HL-60 (cell line): Measurements from ENCODE around the gene NXT1.

Experiments
- DNase-seq, 2 experiments: peaks; one replicate each; pipeline ENCODE4 v3.0.0-alpha.2; 2010 to 2020; ENCODE audit warnings: low read depth in 1 of 2, low spot score in 1 of 2
- H3K27ac ChIP-seq: fragments of 250-450 bp; sonication (Bioruptor Pico); replicated peaks from 2 replicates; pipeline ENCODE4 v1.5.1; 2020; ENCODE audit warnings: mild to moderate bottlenecking, moderate library complexity
- H3K27me3 ChIP-seq: fragments of 250-450 bp; sonication (Bioruptor Pico); 2 replicates; pipeline ENCODE4 v1.5.1; 2021; ENCODE audit warnings: mild to moderate bottlenecking, moderate library complexity; ENCODE audit not compliant: insufficient read depth, poor library complexity, severe bottlenecking
- H3K4me3 ChIP-seq: replicated peaks from 2 replicates; pipeline ENCODE4 v1.5.1; 2011; ENCODE audit warnings: mild to moderate bottlenecking, control low read depth, low read length; ENCODE audit not compliant: insufficient read depth
- GABPA ChIP-seq: IDR thresholded peaks from 2 replicates; pipeline ENCODE4 v1.6.1; 2012; ENCODE audit warnings: low read depth
- POLR2AphosphoS5 ChIP-seq: IDR thresholded peaks from 2 replicates; pipeline ENCODE4 v1.6.1; 2012; ENCODE audit warnings: low read depth
- REST ChIP-seq: IDR thresholded peaks from 2 replicates; pipeline ENCODE4 v1.6.1; 2012; ENCODE audit warnings: low read depth; ENCODE audit not compliant: insufficient replicate concordance
- SPI1 ChIP-seq: IDR thresholded peaks from 2 replicates; pipeline ENCODE4 v1.6.1; 2012; ENCODE audit warnings: low read depth, mild to moderate bottlenecking, borderline replicate concordance
- TF ChIP-seq, protein P1 (sequence below): IDR thresholded peaks from one replicate; pipeline ENCODE4 v1.5.1; 2011; ENCODE audit warnings: low read length, control low read depth, inconsistent platforms; ENCODE audit not compliant: insufficient read depth

NXT1 gene

DNA sequence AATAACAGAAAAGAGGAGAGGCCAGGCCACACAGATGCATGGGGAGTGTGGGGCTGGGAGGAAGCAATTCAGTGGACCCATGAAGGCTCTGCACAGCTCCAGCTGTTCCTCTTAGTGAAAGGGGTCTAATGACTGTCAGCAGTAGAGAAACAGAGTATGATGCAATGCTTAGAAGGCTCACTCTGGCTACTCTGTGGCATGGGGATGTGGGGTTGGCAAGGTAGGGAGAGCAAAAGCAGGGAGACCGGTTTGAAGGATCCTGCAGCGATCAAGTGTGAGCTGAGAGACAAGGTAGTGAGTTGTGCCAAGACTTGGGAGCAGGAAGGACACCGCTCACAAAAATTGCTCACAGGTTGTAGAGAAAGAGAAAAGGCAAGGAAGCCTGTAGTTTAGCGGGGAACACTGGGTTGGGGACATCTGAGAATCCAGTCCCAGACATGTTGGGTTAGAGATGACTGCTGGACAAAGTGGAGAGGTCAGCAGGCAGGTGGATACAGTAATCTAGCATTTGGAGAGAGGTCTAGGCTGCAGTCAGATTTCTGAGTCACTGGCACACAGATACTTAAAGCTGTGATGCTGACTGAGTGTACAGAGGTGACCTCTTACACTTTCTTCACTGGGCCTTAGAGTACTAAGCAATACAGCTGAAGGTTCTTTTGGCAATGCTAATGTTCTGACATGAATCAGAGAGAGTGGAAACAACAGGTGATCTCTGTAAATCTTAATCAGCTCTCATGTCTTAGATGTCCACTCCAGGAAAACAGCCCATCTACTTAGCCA lies 43.6 kb downstream of the NXT1 start:
- Histone ChIP-seq H3K27me3 (no peaks in the 10 kb centered on the region), H3K4me3 (no peak overlapping the region), H3K27ac (no peak overlapping the region)
- TF ChIP-seq, protein P1, sequence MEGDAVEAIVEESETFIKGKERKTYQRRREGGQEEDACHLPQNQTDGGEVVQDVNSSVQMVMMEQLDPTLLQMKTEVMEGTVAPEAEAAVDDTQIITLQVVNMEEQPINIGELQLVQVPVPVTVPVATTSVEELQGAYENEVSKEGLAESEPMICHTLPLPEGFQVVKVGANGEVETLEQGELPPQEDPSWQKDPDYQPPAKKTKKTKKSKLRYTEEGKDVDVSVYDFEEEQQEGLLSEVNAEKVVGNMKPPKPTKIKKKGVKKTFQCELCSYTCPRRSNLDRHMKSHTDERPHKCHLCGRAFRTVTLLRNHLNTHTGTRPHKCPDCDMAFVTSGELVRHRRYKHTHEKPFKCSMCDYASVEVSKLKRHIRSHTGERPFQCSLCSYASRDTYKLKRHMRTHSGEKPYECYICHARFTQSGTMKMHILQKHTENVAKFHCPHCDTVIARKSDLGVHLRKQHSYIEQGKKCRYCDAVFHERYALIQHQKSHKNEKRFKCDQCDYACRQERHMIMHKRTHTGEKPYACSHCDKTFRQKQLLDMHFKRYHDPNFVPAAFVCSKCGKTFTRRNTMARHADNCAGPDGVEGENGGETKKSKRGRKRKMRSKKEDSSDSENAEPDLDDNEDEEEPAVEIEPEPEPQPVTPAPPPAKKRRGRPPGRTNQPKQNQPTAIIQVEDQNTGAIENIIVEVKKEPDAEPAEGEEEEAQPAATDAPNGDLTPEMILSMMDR: no peak
- no peak for TF ChIP-seq REST
- TF ChIP-seq POLR2AphosphoS5: no peak
- TF ChIP-seq GABPA: no peak
- TF ChIP-seq SPI1: no peak
- no peak for DNase-seq

GRCh38 chr20:23396950-23397627 lies 46.5 kb downstream of the NXT1 start:
- Histone ChIP-seq H3K4me3 (no peak overlapping the region), H3K27me3 (no peaks in the 10 kb centered on the region), H3K27ac (no peak overlapping the region)
- no peak for DNase-seq
- TF ChIP-seq REST: no peak
- no peak for TF ChIP-seq SPI1
- no peak for TF ChIP-seq GABPA
- no peak for TF ChIP-seq POLR2AphosphoS5

GRCh38 chr20:23397961-23398360 lies 47.4 kb downstream of the NXT1 start:
- TF ChIP-seq REST: no peak
- TF ChIP-seq SPI1: peak; percentile 52; the same call in 1 of the 2 replicates
- no peak for TF ChIP-seq POLR2AphosphoS5
- TF ChIP-seq GABPA: no peak
- TF ChIP-seq, protein P1: no peak
- DNase-seq: peak in 1 of 2 experiments; percentile 42
- H3K4me3 ChIP-seq: no peak overlapping the region
- H3K27me3 ChIP-seq: no peaks in the 10 kb centered on the region
- H3K27ac ChIP-seq: no peak overlapping the region
